ENCODE data around the gene SYT2. TPM values are rescaled to one million over a fixed set of nuclear protein-coding genes. Genes with fewer than 3 reads are reported as not detected.
A peak's percentile ranks its signal among the peaks of the same experiment; 100 is the strongest.

SYT2 gene
- total and polyA plus RNA-seq, 2 donors from 2014 or later, result 0.15 to 0.19 TPM

- Histone ChIP-seq H3K9ac (ENCODE audit: low read length in 3 of 3) (no peak overlapping the region), H3K27me3 (ENCODE audit: control insufficient read depth, insufficient read depth, low read length) (no peaks in the 10 kb centered on the region), H3K4me1 (ENCODE audit: control insufficient read depth in 2 of 3, insufficient read depth in 2 of 3, low read depth in 1 of 3, low read length in 3 of 3) (peaks cover 0 to 9% (median 0%) of the 10 kb centered on the region in 3 donors), H3K27ac (ENCODE audit: low read depth in 2 of 2, low read length in 2 of 2) (no peak overlapping the region), H3K4me3 (ENCODE audit: low read length in 3 of 3) (no peak overlapping the region), H3K36me3 (ENCODE audit: control insufficient read depth in 2 of 3, insufficient read depth in 3 of 3, low read length in 3 of 3) (no peaks in the 10 kb centered on the region), H3K9me3 (ENCODE audit: control insufficient read depth in 2 of 3, insufficient read depth in 1 of 3, low read length in 3 of 3) (no peaks in the 10 kb centered on the region)
- no peak for FAIRE-seq
- DNase-seq, result peak in 4 of 5 donors; percentile 49 to 62 (median 57)
- no peak for TF ChIP-seq CTCF (IDR thresholded peaks at IDR 0.05; ENCODE audit: borderline replicate concordance, extremely low read depth, insufficient read depth)
- intact Hi-C loops (cut with DNase I), result no loop called here
These were observed 65.8 kb downstream of the SYT2 start for GRCh38 chr1:202644219-202645096.

GRCh38 chr1:202643397-202644218 is 66.6 kb downstream of the SYT2 start:
- peak overlapping the region in 1 of 3 donors; percentile 32 for H3K4me3 ChIP-seq (ENCODE audit: low read length in 3 of 3)
- H3K4me1 ChIP-seq (ENCODE audit: control insufficient read depth in 2 of 3, insufficient read depth in 2 of 3, low read depth in 1 of 3, low read length in 3 of 3), result peaks cover 0 to 9% (median 0%) of the 10 kb centered on the region in 3 donors
- no peak overlapping the region for H3K9ac ChIP-seq (ENCODE audit: low read length in 3 of 3)
- intact Hi-C loops (cut with DNase I), result no loop called here
- H3K9me3 ChIP-seq (ENCODE audit: control insufficient read depth in 2 of 3, insufficient read depth in 1 of 3, low read length in 3 of 3), result no peaks in the 10 kb centered on the region
- H3K36me3 ChIP-seq (ENCODE audit: control insufficient read depth in 2 of 3, insufficient read depth in 3 of 3, low read length in 3 of 3), result no peaks in the 10 kb centered on the region
- DNase-seq (peak in 3 of 5 donors; percentile 39 to 60 (median 42)), FAIRE-seq (no peak)
- H3K27me3 ChIP-seq (ENCODE audit: control insufficient read depth, insufficient read depth, low read length), result no peaks in the 10 kb centered on the region
- no peak for TF ChIP-seq CTCF (IDR thresholded peaks at IDR 0.05; ENCODE audit: borderline replicate concordance, extremely low read depth, insufficient read depth)
- no peak overlapping the region for H3K27ac ChIP-seq (ENCODE audit: low read depth in 2 of 2, low read length in 2 of 2)

DNA sequence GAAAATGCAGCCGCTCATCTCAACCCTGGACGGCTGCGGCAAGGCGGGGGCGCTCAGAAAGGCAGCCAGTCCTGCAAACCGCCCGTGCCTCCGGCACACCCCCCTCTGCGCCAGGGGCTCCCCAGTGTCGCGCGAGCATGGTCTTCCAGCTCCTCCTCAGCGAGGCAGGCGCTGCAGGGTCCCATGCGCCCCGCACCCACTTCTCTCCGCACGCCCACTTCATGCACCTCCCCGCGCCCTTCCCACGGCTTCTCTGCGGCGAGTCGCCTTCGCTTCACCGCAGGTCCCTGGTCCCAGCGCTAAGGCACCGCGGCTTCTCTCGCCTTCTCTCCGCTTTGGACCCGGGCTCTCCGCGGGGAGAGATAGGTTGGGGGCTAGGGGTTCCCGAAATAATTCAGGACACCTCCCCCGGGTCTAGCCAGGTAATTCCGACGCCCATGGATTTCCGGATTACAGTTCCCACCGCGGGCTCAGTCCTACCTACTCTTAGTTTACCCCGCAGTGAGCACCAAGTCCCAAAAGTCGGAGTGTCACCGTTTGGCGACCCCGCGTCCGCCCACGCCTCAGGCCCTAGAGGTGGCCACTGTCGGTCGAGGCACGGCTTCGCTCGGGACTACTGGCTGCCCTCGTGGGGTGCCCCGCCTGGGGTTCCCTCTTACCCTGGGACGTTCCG is 67.5 kb downstream of the SYT2 start:
- Histone ChIP-seq H3K4me3 (ENCODE audit: low read length in 3 of 3) (peak overlapping the region in 2 of 3 donors; percentile 13 to 37), H3K9ac (ENCODE audit: low read length in 3 of 3) (no peak overlapping the region), H3K4me1 (ENCODE audit: control insufficient read depth in 2 of 3, insufficient read depth in 2 of 3, low read depth in 1 of 3, low read length in 3 of 3) (peaks cover 0 to 9% (median 0%) of the 10 kb centered on the region in 3 donors), H3K9me3 (ENCODE audit: control insufficient read depth in 2 of 3, insufficient read depth in 1 of 3, low read length in 3 of 3) (no peaks in the 10 kb centered on the region), H3K27me3 (ENCODE audit: control insufficient read depth, insufficient read depth, low read length) (no peaks in the 10 kb centered on the region), H3K36me3 (ENCODE audit: control insufficient read depth in 2 of 3, insufficient read depth in 3 of 3, low read length in 3 of 3) (no peaks in the 10 kb centered on the region), H3K27ac (ENCODE audit: low read depth in 2 of 2, low read length in 2 of 2) (no peak overlapping the region)
- FAIRE-seq (no peak), DNase-seq (peak in 2 of 5 donors; percentile 24 to 31)
- intact Hi-C loops (cut with DNase I), result no loop called here
- TF ChIP-seq CTCF (IDR thresholded peaks at IDR 0.05; ENCODE audit: borderline replicate concordance, extremely low read depth, insufficient read depth), result no peak
